Mammary microvascular endothelial cell (primary cell): Measurements from ENCODE around the gene RHCE. TPM values are rescaled to one million over a fixed set of nuclear protein-coding genes. Genes with fewer than 3 reads are reported as not detected.

Source experiments
- total RNA-seq: library from RNA; depleted of rRNA; stranded (reverse); fragments of >200 nt; gene quantifications from 2 replicates; pipeline ENCODE4 v1.2.3, GENCODE V29; 2015

RHCE gene
- total RNA-seq = not detected in 2 replicates

DNA sequence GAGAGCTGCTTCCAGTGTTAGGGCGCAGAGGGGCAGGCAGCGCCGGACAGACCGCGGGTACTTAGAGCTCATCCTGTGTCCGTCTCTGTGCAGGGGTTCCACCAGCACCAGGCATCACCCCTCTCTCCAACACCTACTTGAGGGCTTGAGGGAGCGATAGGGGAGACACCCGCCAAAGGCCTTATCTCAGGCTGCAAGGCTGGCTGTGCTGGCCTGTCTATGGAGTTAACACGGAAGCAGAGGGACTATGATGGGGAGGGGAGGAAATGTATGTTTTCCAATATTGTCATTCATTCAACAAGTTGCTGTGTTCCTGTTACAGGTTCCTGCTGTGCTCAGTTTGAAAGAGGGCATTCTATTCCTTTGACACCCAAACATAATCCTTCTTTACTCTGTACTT is at the start of gene RHCE:
RHCE (minus strand) TSS at position 111 of the 400 bp plus-strand sequence; CDS start at position 72, 39 bp downstream.

DNA sequence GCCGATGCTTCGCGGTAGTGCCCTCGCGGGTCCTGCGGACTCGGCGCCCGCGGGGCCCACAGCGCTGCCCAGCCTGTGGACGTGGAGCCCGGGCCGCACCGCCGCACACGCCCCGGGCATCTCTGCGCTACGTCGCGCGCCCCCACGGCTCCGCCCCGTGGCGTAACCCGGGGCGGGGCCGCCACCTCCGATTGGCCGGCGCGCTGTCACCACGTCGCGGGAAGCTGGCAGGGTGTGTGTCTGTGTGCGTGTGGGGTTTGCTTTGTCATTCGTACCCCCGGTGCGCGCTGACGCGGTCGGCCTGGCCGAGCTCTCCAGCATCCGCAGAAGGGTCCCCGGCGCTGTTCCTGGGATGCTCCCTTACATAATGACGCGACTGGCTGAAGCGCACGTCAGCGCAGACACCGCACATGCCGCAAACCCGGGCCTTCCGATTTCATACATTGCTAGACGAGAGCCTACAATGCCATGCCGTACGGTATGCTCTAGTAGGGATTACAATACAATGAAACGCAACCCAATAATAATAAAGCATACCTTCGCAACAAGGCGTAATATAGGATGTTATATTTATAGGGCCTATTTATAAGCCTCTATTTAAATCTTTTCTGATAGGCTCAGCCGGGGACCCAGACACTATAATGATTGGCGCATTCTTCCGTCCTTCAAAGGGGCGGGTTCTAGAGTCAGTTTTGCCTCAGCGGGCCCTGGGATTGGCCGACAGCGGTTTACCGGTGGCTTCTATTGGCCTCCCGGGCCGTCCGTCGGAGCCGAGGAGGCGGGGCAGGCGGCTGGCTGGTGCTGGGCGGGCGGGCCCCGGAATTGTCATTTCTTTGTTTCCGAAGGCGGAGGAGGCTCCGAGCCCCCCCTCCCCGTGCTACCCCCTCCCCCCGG is 9.7 kb upstream of the RHCE start, which contains the start of gene MACO1:
MACO1 (plus strand) TSS at position 825 of the 894 bp plus-strand sequence. CDS start 202 bp downstream, outside the sequence.

DNA sequence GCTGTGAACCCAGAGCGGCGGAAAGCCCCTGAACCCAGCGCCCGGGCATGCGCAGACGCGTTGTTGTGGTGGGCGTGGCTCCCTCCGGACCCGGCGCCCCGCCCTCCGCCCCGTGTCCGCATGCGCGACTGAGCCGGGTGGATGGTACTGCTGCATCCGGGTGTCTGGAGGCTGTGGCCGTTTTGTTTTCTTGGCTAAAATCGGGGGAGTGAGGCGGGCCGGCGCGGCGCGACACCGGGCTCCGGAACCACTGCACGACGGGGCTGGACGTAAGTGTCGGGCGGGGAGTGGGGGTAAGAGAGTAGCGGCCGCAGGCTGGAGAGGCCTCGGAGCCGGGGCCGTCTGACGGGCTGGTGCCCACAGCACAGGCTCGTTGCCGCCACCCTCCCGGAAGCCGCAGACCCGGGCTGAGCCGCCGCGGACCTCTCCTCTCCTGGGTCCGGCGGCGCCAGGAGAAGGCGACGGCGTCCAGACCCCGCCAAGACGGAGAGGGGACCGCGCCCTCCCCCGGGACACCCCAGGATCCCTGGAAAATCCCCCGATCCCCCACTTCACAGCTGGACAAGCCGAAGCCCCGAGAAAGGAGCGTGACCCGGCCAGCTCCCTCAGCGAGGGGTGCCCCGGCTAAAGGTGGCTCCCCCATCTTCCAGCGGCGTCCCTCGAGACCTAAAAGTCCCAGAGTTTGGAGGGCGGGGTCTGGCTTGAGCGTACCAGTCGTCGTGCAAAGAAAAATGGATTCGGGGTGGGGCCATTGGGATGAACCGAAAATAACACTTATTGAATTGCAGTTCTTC is 82.2 kb downstream of the RHCE start, which contains the start of gene TMEM50A:
TMEM50A (plus strand) TSS at position 147 of the 794 bp plus-strand sequence. CDS start 2,153 bp downstream, outside the sequence.

Other genes starting within 250 kb of the RHCE start
- 47.3 and 50.9 TPM in 2 replicates for gene SYF2, start 188.3 kb downstream of the RHCE start, total RNA-seq
- 23.9 and 31.6 TPM in 2 replicates for gene RSRP1, start 173.4 kb downstream of the RHCE start, total RNA-seq
- not detected in 2 replicates for gene RHD, start 148.3 kb downstream of the RHCE start, total RNA-seq
- gene TMEM50A, start 82.5 kb downstream of the RHCE start, total RNA-seq = 125 and 137 TPM in 2 replicates
- gene MACO1, start 10.1 kb upstream of the RHCE start, total RNA-seq = 13.5 and 18.5 TPM in 2 replicates
- 22.7 and 23.4 TPM in 2 replicates for gene LDLRAP1, start 122.8 kb upstream of the RHCE start, total RNA-seq
- gene MAN1C1, start 196.0 kb upstream of the RHCE start, total RNA-seq = 0.30 and 0.67 TPM in 2 replicates